Coronary artery (tissue), 2 donors: ENCODE results near the gene HNRNPC.

Source experiments
- DNase-seq: peaks from one replicate; pipeline ENCODE4 v3.0.0-alpha.2; 2017; ENCODE audit warnings: low spot score
- H3K27ac ChIP-seq, 2 donors: fragments of 200-600 bp; sonication (generic); one replicate each; pipeline ENCODE4 v1.5.1; 2016 to 2019
- H3K4me3 ChIP-seq: fragments of 200-600 bp; sonication (generic); 2 replicates; pipeline ENCODE4 v1.5.1; 2016; ENCODE audit warnings: mild to moderate bottlenecking, moderate library complexity
- CTCF ChIP-seq: fragments of 200-600 bp; sonication (generic); IDR thresholded peaks from one replicate; pipeline ENCODE4 v1.5.1; 2019; ENCODE audit warnings: antibody characterized with exemption

HNRNPC gene

GRCh38 chr14:21210023-21210422 lies 59.2 kb downstream of the HNRNPC start:
- no peak for DNase-seq
- H3K27ac ChIP-seq, result no peak overlapping the region
- TF ChIP-seq CTCF, result no peak
- no peak overlapping the region for H3K4me3 ChIP-seq

- no peak for DNase-seq
- no peak overlapping the region for H3K4me3 ChIP-seq
- no peak for TF ChIP-seq CTCF
- no peak overlapping the region for H3K27ac ChIP-seq
These were observed 60.1 kb downstream of the HNRNPC start for GRCh38 chr14:21209185-21209584.

GRCh38 chr14:21208554-21208953 lies 60.7 kb downstream of the HNRNPC start:
- no peak overlapping the region for H3K27ac ChIP-seq
- no peak for DNase-seq
- TF ChIP-seq CTCF, result no peak
- no peak overlapping the region for H3K4me3 ChIP-seq

GRCh38 chr14:21206753-21207684 lies 62.2 kb downstream of the HNRNPC start:
- H3K4me3 ChIP-seq, result no peak overlapping the region
- DNase-seq, result no peak
- TF ChIP-seq CTCF, result no peak
- no peak overlapping the region for H3K27ac ChIP-seq

- TF ChIP-seq CTCF, result no peak
- Histone ChIP-seq H3K4me3 (no peak overlapping the region), H3K27ac (no peak overlapping the region)
- DNase-seq, result no peak
These were observed 63.3 kb downstream of the HNRNPC start for GRCh38 chr14:21205678-21206581.

- Histone ChIP-seq H3K27ac (no peak overlapping the region), H3K4me3 (no peak overlapping the region)
- TF ChIP-seq CTCF, result no peak
- DNase-seq, result no peak
These were observed 64.1 kb downstream of the HNRNPC start for GRCh38 chr14:21205026-21205677.
